ENCODE results near the gene PPIL6. TPM values are rescaled to one million over a fixed set of nuclear protein-coding genes. Genes with fewer than 3 reads are reported as not detected.

Gene PPIL6
- 0.71 and 0.83 TPM in 2 replicates for polyA plus RNA-seq (2011; rRNA removed)
- not detected in 2 replicates for polyA minus RNA-seq (2011; rRNA and poly(A)+ RNA removed)

GRCh38 chr6:109440331-109441068, at the start of gene PPIL6, which contains the start of gene SMPD2:
PPIL6 (minus strand) TSS chr6:109440628; CDS start chr6:109440590, 38 bp downstream.
SMPD2 (plus strand) TSS chr6:109440724; CDS start chr6:109441122, 398 bp downstream.
- peak; percentile 58 for DNase-seq (ENCODE audit: low read depth, low spot score)
- peak; percentile 33 for TF ChIP-seq CTCF (IDR thresholded peaks at IDR 0.05; ENCODE audit: low read depth, low read length)
- no peaks in the 10 kb centered on the region; the same call in 1 of the 2 replicates for H3K9me3 ChIP-seq (ENCODE audit: control insufficient read depth, insufficient read depth, low read length)
- peak within 1 kb of the TSS; percentile 79 for H3K27ac ChIP-seq (ENCODE audit: low read depth, low read length)
- H3K27me3 ChIP-seq (ENCODE audit: control insufficient read depth, insufficient read depth, low read length): no peaks in the 10 kb centered on the region
- CTCF ChIA-PET: interaction anchor here (0.6 to 1.8 kb wide), 11 partner anchors 11 to 1501 kb away, joined by 3 to 6 read pairs (median 4); partner anchors contain the start of gene MICAL1
- POLR2A ChIA-PET: interaction anchor here (0.9 to 1.4 kb wide), 8 partner anchors 9 to 346 kb away, joined by 3 to 16 read pairs (median 4); partner anchors contain the start of genes CD164, CEP57L1, MICAL1 and SESN1
- H3K4me3 ChIP-seq (ENCODE audit: low read depth, low read length): peak within 1 kb of the TSS; percentile 83

- ChIA-PET CTCF (no interaction called here), POLR2A (no interaction called here)
- DNase-seq (ENCODE audit: low read depth, low spot score): no peak
- H3K27ac ChIP-seq (ENCODE audit: low read depth, low read length): no peak overlapping the region
- no peak for TF ChIP-seq CTCF (IDR thresholded peaks at IDR 0.05; ENCODE audit: low read depth, low read length)
- no peak overlapping the region for H3K4me3 ChIP-seq (ENCODE audit: low read depth, low read length)
- H3K9me3 ChIP-seq (ENCODE audit: control insufficient read depth, insufficient read depth, low read length): no peaks in the 10 kb centered on the region
- peaks cover 15% of the 10 kb centered on the region for H3K27me3 ChIP-seq (ENCODE audit: control insufficient read depth, insufficient read depth, low read length)
These were observed 47.6 kb upstream of the PPIL6 start for GRCh38 chr6:109488001-109488400.

GRCh38 chr6:109486068-109486467, 45.6 kb upstream of the PPIL6 start:
- no peak for TF ChIP-seq CTCF (IDR thresholded peaks at IDR 0.05; ENCODE audit: low read depth, low read length)
- Histone ChIP-seq H3K27ac (ENCODE audit: low read depth, low read length) (no peak overlapping the region), H3K9me3 (ENCODE audit: control insufficient read depth, insufficient read depth, low read length) (no peaks in the 10 kb centered on the region; the same call in 1 of the 2 replicates), H3K4me3 (ENCODE audit: low read depth, low read length) (no peak overlapping the region), H3K27me3 (ENCODE audit: control insufficient read depth, insufficient read depth, low read length) (peaks cover 12% of the 10 kb centered on the region)
- ChIA-PET CTCF (interaction anchor here (0.9 kb wide), 1 partner anchor 553 kb away, joined by 3 read pairs; no protein-coding TSS in a partner anchor), POLR2A (no interaction called here)
- DNase-seq (ENCODE audit: low read depth, low spot score): no peak

GRCh38 chr6:109485266-109485935, 45.0 kb upstream of the PPIL6 start:
- no peak overlapping the region for H3K27ac ChIP-seq (ENCODE audit: low read depth, low read length)
- peaks cover 9% of the 10 kb centered on the region for H3K27me3 ChIP-seq (ENCODE audit: control insufficient read depth, insufficient read depth, low read length)
- DNase-seq (ENCODE audit: low read depth, low spot score): no peak
- CTCF ChIA-PET: interaction anchor here (0.6 kb wide), 1 partner anchor 1122 kb away, joined by 4 read pairs; no protein-coding TSS in a partner anchor
- no peak overlapping the region for H3K4me3 ChIP-seq (ENCODE audit: low read depth, low read length)
- TF ChIP-seq CTCF (IDR thresholded peaks at IDR 0.05; ENCODE audit: low read depth, low read length): no peak
- POLR2A ChIA-PET: no interaction called here
- no peaks in the 10 kb centered on the region; the same call in 1 of the 2 replicates for H3K9me3 ChIP-seq (ENCODE audit: control insufficient read depth, insufficient read depth, low read length)
